Effector memory CD4-positive, alpha-beta T cell (primary cell): ENCODE results near the gene TUBA8.
"Not testable (repeated sequence)": the region's sequence is repeated elsewhere in the genome, so short reads cannot be mapped to it uniquely, and the experiment has no call there.

ENCODE experiments used
- DNase-seq, 3 donors: peaks; one replicate each; pipeline ENCODE4 v3.0.0-alpha.2; 2020
- H3K27ac ChIP-seq: 2 replicates; pipeline ENCODE4 v1.7.0; 2013; ENCODE audit warnings: mild to moderate bottlenecking, low read length, moderate library complexity; ENCODE audit not compliant: insufficient read depth, poor library complexity, severe bottlenecking
- H3K27me3 ChIP-seq: replicated peaks from 2 replicates; pipeline ENCODE4 v1.7.0; 2013; ENCODE audit warnings: mild to moderate bottlenecking, low read length; ENCODE audit not compliant: insufficient read depth, control insufficient read depth, poor library complexity, severe bottlenecking
- H3K36me3 ChIP-seq: 2 replicates; pipeline ENCODE4 v1.7.0; 2013; ENCODE audit warnings: mild to moderate bottlenecking, low read length, moderate library complexity; ENCODE audit not compliant: control insufficient read depth, insufficient read depth
- H3K4me1 ChIP-seq: 2 replicates; pipeline ENCODE4 v1.7.0; 2013; ENCODE audit warnings: low read length, mild to moderate bottlenecking; ENCODE audit not compliant: control insufficient read depth, insufficient read depth, poor library complexity, severe bottlenecking
- H3K4me3 ChIP-seq: 2 replicates; pipeline ENCODE4 v1.7.0; 2013; ENCODE audit warnings: low read length, low read depth, mild to moderate bottlenecking; ENCODE audit not compliant: insufficient read depth, poor library complexity, severe bottlenecking
- H3K9me3 ChIP-seq: 2 replicates; pipeline ENCODE4 v1.7.0; 2013; ENCODE audit warnings: mild to moderate bottlenecking, low read length, moderate library complexity; ENCODE audit not compliant: control insufficient read depth

TUBA8 gene

DNA sequence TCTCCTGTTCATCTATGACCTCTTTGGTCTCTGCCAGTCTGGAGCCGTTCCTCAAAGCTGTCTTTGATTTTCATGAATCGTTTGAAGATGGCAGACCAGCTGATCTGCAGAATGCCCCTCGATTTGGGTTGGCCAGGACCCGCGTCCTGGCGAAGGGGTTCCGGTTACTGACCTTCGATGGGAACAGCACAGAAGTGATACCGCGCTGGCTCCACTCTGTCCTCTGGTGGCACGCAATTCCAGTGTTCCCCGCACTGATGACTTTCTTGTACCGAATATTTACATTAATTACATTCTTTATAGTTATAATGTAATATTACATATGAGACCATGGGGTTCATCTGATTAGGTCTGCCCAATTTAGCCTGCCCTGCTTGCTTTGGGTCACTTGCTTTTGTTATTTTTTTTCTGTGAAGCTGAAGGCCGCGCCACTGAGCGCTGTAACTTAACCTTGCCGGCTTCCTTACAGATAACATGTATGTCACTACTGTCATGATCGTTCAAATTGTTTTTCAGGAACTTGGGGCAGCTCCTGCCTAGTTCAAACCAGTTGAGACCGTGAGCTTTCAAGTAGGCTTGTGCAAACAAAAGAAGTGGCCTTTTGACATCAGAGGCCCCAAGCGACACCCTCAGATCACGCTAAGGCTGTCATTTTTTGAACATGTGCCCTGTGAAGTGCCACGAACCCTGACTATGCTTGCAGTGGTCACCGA is 35.2 kb downstream of the TUBA8 start:
- Histone ChIP-seq H3K9me3 (no peaks in the 10 kb centered on the region), H3K27me3 (no peaks in the 10 kb centered on the region), H3K4me1 (no peaks in the 10 kb centered on the region), H3K36me3 (no peaks in the 10 kb centered on the region), H3K27ac (no peak overlapping the region), H3K4me3 (no peak overlapping the region)
- no peak for DNase-seq

DNA sequence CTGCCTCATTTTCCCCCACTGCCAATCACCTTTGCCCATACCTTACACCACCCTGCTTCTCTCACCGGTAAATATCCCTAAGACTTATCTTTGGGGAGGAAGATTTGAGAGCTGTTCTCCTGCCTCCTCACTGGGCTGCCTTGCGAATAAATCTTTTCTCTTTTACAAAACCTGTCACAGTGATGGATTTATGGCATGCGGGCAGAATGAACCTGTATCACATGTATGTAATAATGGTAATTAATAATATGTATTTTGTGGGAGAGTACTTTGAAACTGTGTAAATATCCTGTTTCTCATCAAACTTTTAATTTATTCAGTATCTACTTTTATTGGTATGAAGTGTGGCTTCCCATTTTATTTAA is 35.8 kb downstream of the TUBA8 start:
- Histone ChIP-seq H3K9me3 (no peaks in the 10 kb centered on the region), H3K4me3 (no peak overlapping the region), H3K4me1 (peaks cover 4% of the 10 kb centered on the region), H3K27me3 (no peaks in the 10 kb centered on the region), H3K36me3 (no peaks in the 10 kb centered on the region), H3K27ac (no peak overlapping the region)
- no peak for DNase-seq

DNA sequence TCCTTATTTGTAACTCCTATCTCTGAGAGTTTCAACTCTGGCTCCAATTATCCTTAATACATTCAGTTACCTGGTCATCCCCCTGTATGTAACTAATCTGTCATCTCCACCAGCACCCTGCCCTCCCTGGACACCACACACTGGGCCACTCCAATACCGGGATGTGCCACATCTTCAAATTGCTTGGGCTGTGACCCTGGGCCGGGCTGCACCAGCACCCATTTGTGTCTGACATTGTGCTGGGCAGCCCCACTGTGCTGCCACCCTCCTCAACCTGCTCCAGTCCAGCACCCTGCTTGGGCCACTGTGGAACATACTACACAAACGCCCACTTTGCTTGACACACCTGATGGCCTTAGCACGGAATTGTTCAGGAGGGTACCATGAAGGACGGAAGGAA is 37.2 kb downstream of the TUBA8 start:
- H3K9me3 ChIP-seq: no peaks in the 10 kb centered on the region
- H3K4me1 ChIP-seq: peaks cover 4% of the 10 kb centered on the region
- no peaks in the 10 kb centered on the region for H3K27me3 ChIP-seq
- DNase-seq: no peak
- no peak overlapping the region for H3K27ac ChIP-seq
- no peak overlapping the region for H3K4me3 ChIP-seq
- no peaks in the 10 kb centered on the region for H3K36me3 ChIP-seq

DNA sequence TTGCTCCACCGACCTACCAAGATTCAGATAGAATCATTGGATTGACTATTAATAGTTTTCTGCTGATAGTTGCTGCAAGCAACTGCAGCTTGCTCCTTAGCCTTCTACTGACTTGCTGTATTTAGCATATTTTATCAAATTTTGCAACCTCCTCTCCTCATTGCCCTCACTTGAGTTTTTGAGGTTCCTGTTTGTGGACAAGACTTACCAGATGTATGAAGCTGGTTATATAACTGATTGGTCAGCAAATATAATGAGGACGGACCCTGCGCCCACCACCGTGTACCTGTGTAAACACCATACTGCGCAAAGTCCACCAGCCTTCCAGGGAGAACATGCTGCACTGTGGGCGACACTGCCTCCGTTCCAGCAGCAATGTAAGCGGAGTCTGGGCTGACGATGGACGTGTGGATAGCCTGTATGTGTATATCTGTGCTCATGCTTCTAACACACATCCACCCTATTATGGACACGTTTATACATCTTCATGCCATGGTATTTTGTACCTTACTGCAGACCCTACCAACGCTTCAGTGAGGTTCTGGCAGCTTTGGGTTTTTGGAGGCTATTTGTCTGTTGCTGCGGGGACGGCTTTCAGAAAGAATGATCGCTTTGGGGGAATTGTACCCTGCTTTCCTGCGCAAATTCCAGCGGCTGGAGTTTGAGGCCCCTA is 37.8 kb downstream of the TUBA8 start:
- Histone ChIP-seq H3K9me3 (no peaks in the 10 kb centered on the region), H3K4me3 (no peak overlapping the region), H3K36me3 (no peaks in the 10 kb centered on the region), H3K4me1 (peaks cover 4% of the 10 kb centered on the region), H3K27ac (no peak overlapping the region), H3K27me3 (no peaks in the 10 kb centered on the region)
- no peak for DNase-seq

DNA sequence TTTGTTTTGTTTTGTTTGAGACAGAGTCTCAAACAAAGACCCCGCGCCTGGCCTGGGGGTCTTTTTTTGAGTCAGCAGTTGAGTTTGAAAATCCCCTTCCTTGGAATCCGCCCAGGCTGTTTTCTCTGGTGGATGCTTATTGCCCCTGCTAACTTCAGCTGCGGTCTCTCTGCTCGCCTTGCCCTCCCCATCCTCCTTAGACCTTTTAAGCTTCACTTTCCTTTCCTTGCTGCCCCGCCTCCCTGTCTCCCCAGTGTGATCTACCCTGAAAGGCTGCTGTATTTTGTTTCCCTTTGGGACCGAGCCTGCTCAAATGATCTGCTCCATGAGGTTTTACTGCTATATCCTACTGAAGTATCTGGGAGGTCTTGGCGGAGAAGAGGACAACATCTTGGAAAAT is 41.9 kb downstream of the TUBA8 start:
- H3K4me3 ChIP-seq: no peak overlapping the region
- DNase-seq: peak in 1 of 3 donors; percentile 12
- H3K9me3 ChIP-seq: no peaks in the 10 kb centered on the region
- no peaks in the 10 kb centered on the region for H3K36me3 ChIP-seq
- H3K27ac ChIP-seq: no peak overlapping the region
- H3K27me3 ChIP-seq: no peaks in the 10 kb centered on the region
- H3K4me1 ChIP-seq: peaks cover 4% of the 10 kb centered on the region

DNA sequence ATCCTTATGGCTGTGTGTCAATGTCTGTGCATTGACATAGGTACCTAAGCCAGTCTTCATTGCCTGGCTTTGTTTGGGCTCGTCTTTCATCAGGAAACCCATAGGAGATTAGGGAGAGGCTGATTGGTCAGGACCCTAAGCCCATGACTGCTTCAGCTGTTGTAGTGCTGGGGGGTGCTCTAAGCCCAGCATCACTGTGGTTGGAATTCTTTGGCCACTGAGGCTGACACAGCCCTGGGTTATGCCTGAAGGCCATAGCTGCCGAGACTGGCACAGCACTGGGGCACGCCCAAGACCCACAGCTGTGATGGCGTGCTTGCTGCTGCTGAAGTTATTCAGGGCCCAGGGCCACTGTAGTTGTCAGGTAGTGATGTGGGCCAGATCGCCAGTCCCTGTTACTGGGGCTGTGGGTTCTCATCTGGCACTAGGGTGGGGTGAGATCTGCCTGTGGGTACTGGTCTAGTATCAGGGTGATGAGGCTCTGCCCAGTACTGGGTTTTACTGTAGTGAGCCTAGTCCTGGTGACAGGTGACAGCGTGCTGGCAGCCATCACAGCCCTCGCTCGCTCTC is 44.3 kb downstream of the TUBA8 start:
- no peak overlapping the region for H3K4me3 ChIP-seq
- H3K36me3 ChIP-seq: no peaks in the 10 kb centered on the region
- no peak overlapping the region for H3K27ac ChIP-seq
- peaks cover 4% of the 10 kb centered on the region for H3K4me1 ChIP-seq
- DNase-seq: no peak
- H3K27me3 ChIP-seq: no peaks in the 10 kb centered on the region
- H3K9me3 ChIP-seq: no peaks in the 10 kb centered on the region

DNA sequence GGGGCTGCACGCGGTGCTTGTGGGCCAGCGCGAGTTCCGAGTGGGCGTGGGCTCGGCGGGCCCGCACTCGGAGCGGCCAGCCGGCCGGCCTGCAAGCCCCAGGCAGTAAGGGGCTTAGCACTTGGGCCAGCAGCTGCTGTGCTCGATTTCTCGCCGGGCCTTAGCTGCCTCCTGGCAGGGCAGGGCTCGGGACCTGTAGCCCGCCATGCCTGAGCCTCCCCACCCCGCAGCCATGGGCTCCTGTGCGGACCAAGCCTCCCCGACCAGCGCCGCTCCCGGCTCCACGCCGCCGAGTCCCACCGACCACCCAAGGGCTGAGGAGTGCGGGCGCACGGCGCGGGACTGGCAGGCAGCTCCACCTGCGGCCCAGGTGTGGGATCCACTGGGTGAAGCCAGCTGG is 44.9 kb downstream of the TUBA8 start:
- not testable (repeated sequence) for H3K9me3 ChIP-seq, H3K36me3 ChIP-seq, DNase-seq, H3K4me1 ChIP-seq, H3K4me3 ChIP-seq, H3K27ac ChIP-seq, H3K27me3 ChIP-seq

DNA sequence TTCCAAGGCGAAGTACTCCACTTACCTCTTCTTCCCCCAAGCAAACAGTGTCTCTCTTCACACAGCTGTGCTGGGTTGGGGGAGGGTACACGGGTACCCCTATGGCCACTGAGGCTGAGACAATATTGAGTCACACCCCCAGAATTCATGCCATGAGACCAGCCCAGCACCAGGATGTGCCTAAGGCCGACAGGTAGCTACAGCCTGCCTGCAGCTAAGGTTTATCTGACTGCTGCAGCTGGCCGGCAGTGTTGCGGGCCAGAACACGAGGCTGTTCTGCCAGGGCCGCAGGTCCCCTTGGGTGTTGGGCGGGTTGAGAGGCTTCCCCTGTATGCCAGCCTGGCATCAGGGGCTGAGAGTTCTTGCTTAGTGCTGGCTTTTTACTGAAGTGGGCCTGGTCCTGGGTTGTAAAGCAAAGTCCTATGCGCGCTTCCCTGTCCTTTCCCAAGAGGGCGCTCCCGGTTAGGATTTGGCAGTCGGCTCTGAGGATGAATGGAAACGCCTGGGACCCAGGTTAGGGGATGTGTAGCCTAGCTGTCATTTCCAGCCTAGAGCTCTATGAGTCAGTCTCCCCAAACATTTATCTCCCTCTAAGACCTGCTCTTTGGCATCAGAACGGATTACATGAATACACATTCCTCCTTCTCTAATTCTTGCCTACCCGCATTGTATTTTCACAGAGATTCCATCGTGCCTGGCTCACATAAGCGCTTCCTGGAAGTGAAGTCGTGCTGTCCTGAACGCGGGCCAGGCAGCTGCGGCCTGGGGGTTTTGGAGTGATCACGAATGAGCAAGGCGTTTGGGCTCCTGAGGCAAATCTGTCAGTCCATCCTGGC is 46.5 kb downstream of the TUBA8 start:
- Histone ChIP-seq H3K9me3 (no peaks in the 10 kb centered on the region), H3K27me3 (no peaks in the 10 kb centered on the region), H3K36me3 (no peaks in the 10 kb centered on the region), H3K4me3 (no peak overlapping the region), H3K27ac (no peak overlapping the region), H3K4me1 (no peaks in the 10 kb centered on the region)
- peak in 2 of 3 donors; percentile 22 to 32 for DNase-seq

DNA sequence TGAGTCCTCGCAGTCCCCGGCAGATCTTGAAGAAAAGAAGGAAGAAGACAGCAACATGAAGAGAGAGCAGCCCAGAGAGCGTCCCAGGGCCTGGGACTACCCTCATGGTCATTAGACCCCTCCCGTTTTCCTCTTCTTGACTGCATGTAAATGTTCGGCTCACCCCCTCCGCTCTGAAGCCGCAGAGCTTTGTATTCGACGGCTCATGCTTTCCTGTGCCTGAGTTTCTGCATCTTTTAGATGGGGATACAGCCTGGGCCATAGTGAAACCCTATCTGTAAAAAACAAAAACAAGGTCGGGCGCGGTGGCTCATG is 47.1 kb downstream of the TUBA8 start:
- Histone ChIP-seq H3K36me3 (no peaks in the 10 kb centered on the region), H3K27me3 (no peaks in the 10 kb centered on the region), H3K27ac (no peak overlapping the region), H3K4me3 (no peak overlapping the region), H3K4me1 (no peaks in the 10 kb centered on the region), H3K9me3 (no peaks in the 10 kb centered on the region)
- no peak for DNase-seq

DNA sequence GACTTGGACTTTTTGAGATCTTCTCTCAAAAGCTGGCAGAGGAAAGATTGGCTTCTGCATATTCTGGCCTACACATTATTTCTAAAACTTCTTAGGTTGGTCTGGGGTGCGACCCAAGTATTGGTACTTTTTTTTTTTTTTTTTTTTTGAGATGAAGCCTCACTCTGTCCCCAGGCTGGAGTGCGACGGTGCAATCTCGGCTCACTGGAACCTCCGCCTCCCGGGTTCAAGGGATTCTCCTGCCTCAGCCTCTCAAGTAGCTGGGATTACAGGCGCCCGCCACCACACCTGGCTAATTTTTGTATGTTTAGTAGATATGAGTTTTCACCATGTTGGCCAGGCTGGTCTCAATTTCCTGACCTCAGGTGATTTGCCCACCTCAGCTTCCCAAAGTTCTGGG is 50.0 kb downstream of the TUBA8 start:
- H3K4me3 ChIP-seq, H3K27me3 ChIP-seq, H3K9me3 ChIP-seq, H3K27ac ChIP-seq, H3K4me1 ChIP-seq, H3K36me3 ChIP-seq, DNase-seq: not testable (repeated sequence)
